ENCODE results near the gene FUOM.
"Not testable (repeated sequence)": the region's sequence is repeated elsewhere in the genome, so short reads cannot be mapped to it uniquely, and the experiment has no call there.

Gene FUOM

GRCh38 chr10:133326223-133326551 is 31.6 kb downstream of the FUOM start:
- no peak overlapping the region for H3K27ac ChIP-seq
- no peak overlapping the region for H3K4me3 ChIP-seq
- H3K4me2 ChIP-seq = no peak overlapping the region
- H3K4me1 ChIP-seq = peaks cover 27% of the 10 kb centered on the region
- H3K27me3 ChIP-seq = peaks cover 50% of the 10 kb centered on the region
- H3K36me3 ChIP-seq = no peaks in the 10 kb centered on the region
- peaks cover 4% of the 10 kb centered on the region; the same call in 1 of the 2 replicates for H3K9me3 ChIP-seq
- no peak overlapping the region for H3K9ac ChIP-seq
- H4K20me1 ChIP-seq = peaks cover 37% of the 10 kb centered on the region; the same call in 1 of the 2 replicates
- no peak for TF ChIP-seq Cebpa-rat (IDR thresholded peaks at IDR 0.05)

- Histone ChIP-seq H3K4me3 (no peak overlapping the region), H3K27ac (no peak overlapping the region), H3K27me3 (peaks cover 50% of the 10 kb centered on the region), H3K4me2 (peak overlapping the region; percentile 55), H3K36me3 (no peaks in the 10 kb centered on the region), H3K9ac (no peak overlapping the region), H3K9me3 (peaks cover 9% of the 10 kb centered on the region), H4K20me1 (peaks cover 37% of the 10 kb centered on the region; the same call in 1 of the 2 replicates), H3K4me1 (peaks cover 27% of the 10 kb centered on the region)
- TF ChIP-seq Cebpa-rat (IDR thresholded peaks at IDR 0.05) = no peak
These were observed 32.2 kb downstream of the FUOM start for GRCh38 chr10:133325440-133326222.

DNA sequence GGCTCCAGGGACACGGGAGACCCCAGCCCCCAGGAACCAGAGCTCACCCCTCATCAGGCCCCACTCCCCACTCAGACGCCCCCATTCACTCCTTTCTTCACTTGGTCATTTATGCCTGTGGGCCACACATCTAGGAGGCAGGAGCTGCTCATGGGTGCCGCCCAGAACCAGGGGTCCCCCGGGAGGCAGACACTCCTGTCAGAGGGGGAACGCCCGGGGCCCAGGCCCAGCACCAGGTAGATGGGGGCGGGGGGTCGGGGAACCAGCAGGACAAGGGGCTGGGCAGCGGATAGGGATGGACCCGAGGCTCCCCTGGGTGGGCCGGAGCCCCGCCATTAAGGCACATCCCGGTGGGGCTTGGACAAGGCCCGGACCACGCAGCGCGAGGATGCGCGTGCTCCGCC is 33.0 kb downstream of the FUOM start:
- Histone ChIP-seq H3K4me3 (no peak overlapping the region), H3K27me3 (peaks cover 50% of the 10 kb centered on the region), H3K36me3 (no peaks in the 10 kb centered on the region), H4K20me1 (peaks cover 37% of the 10 kb centered on the region; the same call in 1 of the 2 replicates), H3K4me1 (peaks cover 27% of the 10 kb centered on the region), H3K9ac (no peak overlapping the region), H3K9me3 (peaks cover 11% of the 10 kb centered on the region), H3K27ac (no peak overlapping the region), H3K4me2 (peak overlapping the region; percentile 55)
- TF ChIP-seq Cebpa-rat (IDR thresholded peaks at IDR 0.05) = no peak

- TF ChIP-seq Cebpa-rat (IDR thresholded peaks at IDR 0.05) = no peak
- peak overlapping the region; percentile 32; the same call in 1 of the 2 replicates for H3K4me2 ChIP-seq
- no peaks in the 10 kb centered on the region for H3K36me3 ChIP-seq
- H4K20me1 ChIP-seq = peaks cover 33% of the 10 kb centered on the region; the same call in 1 of the 2 replicates
- H3K27me3 ChIP-seq = peaks cover 50% of the 10 kb centered on the region
- H3K4me3 ChIP-seq = no peak overlapping the region
- peaks cover 11% of the 10 kb centered on the region for H3K9me3 ChIP-seq
- no peak overlapping the region for H3K27ac ChIP-seq
- H3K4me1 ChIP-seq = peaks cover 23% of the 10 kb centered on the region
- no peak overlapping the region for H3K9ac ChIP-seq
These were observed 33.5 kb downstream of the FUOM start for GRCh38 chr10:133324198-133324792.

DNA sequence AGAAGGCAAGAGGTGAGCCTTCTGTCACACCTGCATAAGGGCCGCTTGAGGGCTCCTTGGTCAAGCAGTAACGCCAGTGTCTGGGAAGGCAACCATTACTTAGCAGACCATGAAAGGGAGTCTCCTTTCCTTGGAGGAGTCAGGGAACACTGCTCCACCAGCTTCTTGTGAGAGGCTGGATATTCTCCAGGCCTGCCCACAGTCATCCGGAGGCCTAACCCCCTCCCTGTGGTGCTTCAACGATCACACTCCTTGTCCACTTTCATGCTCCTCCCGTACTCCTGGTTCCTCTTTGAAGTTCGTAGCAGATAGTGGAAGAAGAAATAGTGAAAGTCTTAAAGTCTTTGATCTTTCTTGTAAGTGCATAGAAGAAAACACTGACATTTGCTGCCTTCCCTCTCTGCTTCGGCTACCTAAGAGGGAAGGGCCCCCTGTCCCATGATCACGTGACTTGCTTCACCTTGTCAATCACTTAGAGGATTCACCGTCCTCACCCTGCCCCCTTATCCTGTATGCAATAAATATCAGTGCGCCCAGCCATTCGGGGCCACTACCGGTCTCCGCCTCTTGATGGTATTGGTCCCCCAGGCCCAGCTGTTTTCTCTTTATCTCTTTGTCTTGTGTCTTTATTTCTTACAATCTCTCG is 35.6 kb downstream of the FUOM start:
- H4K20me1 ChIP-seq = peaks cover 21% of the 10 kb centered on the region; the same call in 1 of the 2 replicates
- not testable (repeated sequence) for H3K36me3 ChIP-seq, H3K4me3 ChIP-seq, H3K4me2 ChIP-seq, H3K27ac ChIP-seq, H3K9ac ChIP-seq
- peaks cover 39% of the 10 kb centered on the region for H3K27me3 ChIP-seq
- H3K4me1 ChIP-seq = peaks cover 22% of the 10 kb centered on the region
- peaks cover 11% of the 10 kb centered on the region for H3K9me3 ChIP-seq

DNA sequence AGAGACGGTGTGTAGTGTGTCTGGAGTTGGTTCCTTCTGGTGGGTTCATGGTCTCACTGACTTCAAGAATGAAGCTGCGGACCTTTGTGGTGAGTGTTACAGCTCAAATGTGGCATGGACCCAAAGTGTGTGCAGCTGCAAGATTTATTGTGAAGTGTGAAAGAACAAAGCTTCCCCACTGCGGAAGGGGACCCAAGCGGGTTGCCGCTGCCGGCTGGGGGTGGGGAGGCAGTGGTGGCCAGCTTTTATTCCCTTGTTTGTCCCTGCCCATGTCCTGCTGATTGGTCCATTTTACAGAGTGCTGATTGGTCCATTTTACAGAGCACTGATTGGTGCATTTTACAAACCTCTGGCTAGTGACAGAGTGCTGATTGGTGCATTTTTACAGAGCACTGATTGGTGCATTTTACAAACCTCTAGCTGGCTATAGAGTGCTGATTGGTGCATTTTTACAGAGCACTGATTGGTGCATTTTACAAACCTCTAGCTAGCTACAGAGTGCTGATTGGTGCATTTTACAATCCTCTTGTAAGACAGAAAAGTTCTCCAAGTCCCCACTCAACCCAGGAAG is 36.9 kb downstream of the FUOM start:
- Histone ChIP-seq H3K9me3 (peaks cover 14% of the 10 kb centered on the region), H3K4me1 (peaks cover 15% of the 10 kb centered on the region), H3K27me3 (peaks cover 26% of the 10 kb centered on the region), H4K20me1 (peaks cover 12% of the 10 kb centered on the region; the same call in 1 of the 2 replicates)
- H3K9ac ChIP-seq, H3K4me2 ChIP-seq, H3K4me3 ChIP-seq, H3K27ac ChIP-seq, H3K36me3 ChIP-seq: not testable (repeated sequence)

- Histone ChIP-seq H3K9me3 (peaks cover 15% of the 10 kb centered on the region), H3K36me3 (no peaks in the 10 kb centered on the region), H3K27me3 (peaks cover 13% of the 10 kb centered on the region), H3K4me1 (peaks cover 18% of the 10 kb centered on the region), H3K4me2 (peak overlapping the region; percentile 72), H4K20me1 (no peaks in the 10 kb centered on the region), H3K4me3 (peak overlapping the region; percentile 55), H3K9ac (no peak overlapping the region), H3K27ac (no peak overlapping the region)
- TF ChIP-seq Cebpa-rat (IDR thresholded peaks at IDR 0.05) = no peak
These were observed 39.2 kb downstream of the FUOM start for GRCh38 chr10:133318494-133319127.

GRCh38 chr10:133316732-133317131 is 41.1 kb downstream of the FUOM start:
- H3K27me3 ChIP-seq = peaks cover 13% of the 10 kb centered on the region
- no peak overlapping the region for H3K27ac ChIP-seq
- H3K4me3 ChIP-seq = no peak overlapping the region
- peaks cover 33% of the 10 kb centered on the region for H3K4me1 ChIP-seq
- peaks cover 15% of the 10 kb centered on the region for H3K9me3 ChIP-seq
- H4K20me1 ChIP-seq = no peaks in the 10 kb centered on the region; the same call in 1 of the 2 replicates
- H3K9ac ChIP-seq = no peak overlapping the region
- H3K4me2 ChIP-seq = no peak overlapping the region
- no peak for TF ChIP-seq Cebpa-rat (IDR thresholded peaks at IDR 0.05)
- H3K36me3 ChIP-seq = peaks cover 14% of the 10 kb centered on the region

- peaks cover 19% of the 10 kb centered on the region for H3K36me3 ChIP-seq
- H4K20me1 ChIP-seq = no peaks in the 10 kb centered on the region; the same call in 1 of the 2 replicates
- H3K4me3 ChIP-seq = no peak overlapping the region
- peaks cover 13% of the 10 kb centered on the region for H3K27me3 ChIP-seq
- H3K4me2 ChIP-seq = no peak overlapping the region
- no peak for TF ChIP-seq Cebpa-rat (IDR thresholded peaks at IDR 0.05)
- H3K9me3 ChIP-seq = peaks cover 13% of the 10 kb centered on the region
- H3K27ac ChIP-seq = no peak overlapping the region
- H3K4me1 ChIP-seq = peaks cover 33% of the 10 kb centered on the region
- no peak overlapping the region for H3K9ac ChIP-seq
These were observed 41.6 kb downstream of the FUOM start for GRCh38 chr10:133316266-133316665.

Measured in BLaER1 (cell line).